ENCODE data around the gene SSRP1.
"Not testable (repeated sequence)": the region's sequence is repeated elsewhere in the genome, so short reads cannot be mapped to it uniquely, and the experiment has no call there.

Gene SSRP1

DNA sequence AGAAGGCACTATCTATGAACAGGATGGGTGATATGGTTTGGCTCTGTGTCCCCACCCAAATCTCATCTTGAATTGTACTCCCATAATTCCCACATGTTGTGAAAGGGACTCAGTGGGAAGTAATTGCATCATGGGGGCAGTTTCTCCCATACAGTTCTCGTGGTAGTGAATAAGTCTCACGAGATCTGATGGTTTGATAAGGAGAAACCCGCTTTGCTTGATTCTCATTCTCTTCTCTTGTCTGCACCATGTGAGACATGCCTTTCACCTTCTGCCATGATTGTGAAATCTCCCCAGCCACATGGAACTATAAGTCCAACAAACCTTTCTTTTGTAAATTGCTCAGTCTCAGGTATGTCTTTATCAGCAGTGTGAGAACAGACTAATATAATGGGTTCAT lies 39.5 kb downstream of the SSRP1 start:
- DNase-seq, result not testable (repeated sequence)

DNA sequence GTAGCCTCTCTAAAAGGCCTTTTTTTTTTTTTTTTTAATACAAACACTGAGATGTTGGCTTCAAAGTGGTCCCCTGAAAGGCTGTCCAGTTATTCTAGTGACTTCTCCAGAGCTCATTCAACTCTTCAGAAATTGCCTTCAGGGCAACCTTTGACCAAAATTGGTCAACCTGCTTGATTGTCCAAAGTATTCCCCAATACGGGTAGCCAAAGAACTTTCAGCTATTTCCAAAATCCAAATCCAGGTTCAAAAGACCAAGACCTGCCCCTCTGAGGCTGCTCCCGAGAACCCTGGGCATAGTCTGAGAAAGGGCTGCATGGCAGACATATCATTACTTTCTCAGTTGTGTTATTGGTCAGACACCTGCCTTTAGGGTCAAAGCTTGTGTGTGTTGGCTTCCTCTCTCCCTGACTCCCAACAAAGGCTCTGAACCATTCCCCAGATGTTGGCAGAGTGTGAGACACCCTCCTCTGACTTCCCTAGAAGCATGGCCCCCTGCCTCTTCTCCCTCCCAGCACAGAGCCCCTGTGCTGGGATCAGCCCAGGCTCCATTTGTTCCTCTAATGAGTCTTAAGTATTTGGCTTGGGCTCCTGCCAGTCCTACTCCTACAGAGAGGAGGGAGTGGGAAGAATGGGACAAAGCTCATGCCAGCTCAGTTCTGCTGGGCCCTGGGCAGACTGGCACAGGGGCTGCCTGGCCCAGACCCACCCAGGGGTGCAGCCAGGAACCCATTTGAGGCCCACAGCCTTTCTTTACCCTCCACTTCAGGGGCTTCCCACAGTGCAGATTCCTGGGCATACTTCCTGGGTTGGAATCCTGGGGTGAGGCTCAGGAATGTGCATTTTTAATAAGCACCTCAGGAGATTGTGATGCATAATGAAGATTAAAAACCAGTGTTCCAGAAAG lies 41.2 kb downstream of the SSRP1 start:
- no peak for DNase-seq

DNA sequence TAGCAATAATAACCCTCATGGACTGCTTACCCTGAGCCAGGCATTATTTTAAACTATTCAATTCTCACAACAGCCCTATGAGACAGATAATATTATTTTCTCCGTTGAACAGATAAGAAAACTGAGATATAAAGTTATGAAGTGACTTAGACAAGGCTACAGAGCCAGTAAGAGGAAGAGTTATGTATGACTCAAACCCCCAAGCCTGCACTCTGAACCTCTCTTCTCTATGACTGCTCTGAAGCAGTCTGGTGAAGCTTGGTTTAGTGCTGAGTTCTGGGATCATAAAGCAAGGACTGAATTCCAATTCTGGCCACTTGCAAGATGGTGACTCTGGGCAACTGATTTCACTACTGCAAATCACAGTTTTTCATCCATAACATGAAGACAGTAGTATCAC lies 45.4 kb downstream of the SSRP1 start:
- no peak for DNase-seq

DNA sequence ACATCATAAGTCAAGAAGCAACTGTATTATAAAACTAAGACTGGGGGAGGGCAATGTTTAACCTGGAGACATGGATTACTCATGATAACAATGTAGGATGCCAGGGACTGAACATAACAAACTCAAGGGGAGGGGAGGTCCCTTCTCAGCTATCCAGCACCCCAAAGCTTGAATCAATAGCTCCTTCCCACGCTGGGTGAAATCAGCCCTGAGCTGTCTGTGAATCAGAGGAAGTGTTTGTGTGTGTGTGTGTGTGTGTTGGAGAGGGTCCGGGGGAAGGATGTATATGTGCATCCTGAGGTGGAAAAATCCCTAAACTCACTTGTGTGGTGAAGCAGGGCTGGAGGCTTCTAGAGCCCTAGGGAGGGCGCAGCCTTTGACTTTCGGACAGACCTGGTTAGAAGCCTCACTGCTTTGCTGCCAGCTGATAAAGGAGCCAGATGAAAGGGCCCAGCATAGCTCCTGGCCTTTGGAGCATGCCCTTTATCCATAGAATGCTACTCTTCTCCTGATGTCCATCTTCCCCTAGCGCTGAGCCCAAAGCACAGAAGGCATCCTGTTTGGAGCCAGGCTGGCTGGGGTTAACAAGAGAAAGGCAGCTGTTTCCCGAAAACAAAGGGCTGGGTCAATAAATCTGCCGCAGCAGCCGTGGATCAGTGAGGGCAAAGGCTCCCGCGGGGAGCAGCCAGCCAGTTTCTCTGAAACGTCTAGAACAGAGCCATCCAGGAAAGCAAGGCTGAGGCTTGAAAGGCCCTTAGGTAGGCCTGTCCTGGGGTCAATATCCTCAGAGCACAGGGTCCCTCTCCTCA lies 46.7 kb downstream of the SSRP1 start:
- no peak for DNase-seq

DNA sequence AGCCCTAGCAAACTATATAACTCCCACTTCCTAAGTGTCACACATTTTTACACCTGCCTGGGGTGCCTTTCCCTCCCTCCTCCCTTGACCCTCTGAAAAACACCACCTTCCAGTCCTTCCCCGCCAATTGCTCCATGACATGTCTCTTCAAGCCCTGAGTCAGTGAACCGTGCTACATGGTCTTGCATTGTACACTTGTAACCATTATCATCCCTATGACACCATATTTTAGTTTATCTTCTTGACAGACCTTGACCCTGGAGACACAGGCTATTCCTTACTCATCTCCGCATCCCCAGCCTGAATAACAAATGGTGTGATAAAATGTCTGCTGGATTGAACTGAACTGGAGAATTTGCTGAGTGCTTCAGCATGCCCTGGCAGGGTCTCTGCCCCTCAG lies 47.8 kb downstream of the SSRP1 start:
- no peak for DNase-seq

DNA sequence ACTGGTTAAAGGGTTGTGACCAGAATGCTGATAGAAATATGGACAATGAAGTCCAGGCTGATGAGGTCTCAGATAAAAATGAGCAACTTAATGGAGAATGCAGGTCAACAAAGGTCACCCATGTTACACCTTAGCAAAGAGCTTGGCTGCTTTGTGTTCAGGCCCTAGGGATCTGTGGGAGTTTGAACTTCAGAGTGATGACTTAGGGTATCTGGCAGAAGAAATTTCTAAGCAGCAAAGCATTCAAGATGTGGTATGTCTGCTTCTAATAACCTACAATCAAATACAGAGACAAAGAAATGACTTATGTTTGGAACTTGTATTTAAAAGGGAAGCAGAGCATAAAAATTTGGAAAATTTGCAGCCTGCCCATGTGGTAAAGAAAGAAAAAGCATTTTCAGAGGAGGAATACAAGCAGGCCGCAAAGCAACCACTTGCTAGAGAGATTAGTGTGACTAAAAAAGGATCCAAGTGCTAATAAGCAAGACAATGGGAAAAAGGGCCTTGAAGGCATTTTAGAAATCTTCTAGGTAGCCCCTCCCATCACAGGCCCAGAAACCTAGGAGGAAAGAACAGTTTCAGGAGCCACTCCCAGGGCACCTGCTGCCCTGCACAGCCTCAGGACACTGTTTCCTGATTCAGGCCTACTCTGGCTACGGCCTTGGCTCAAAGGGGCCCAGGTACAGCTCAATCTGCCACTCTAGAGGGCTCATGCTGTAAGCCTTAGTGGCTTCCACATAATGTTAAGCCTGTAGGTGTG lies 52.3 kb downstream of the SSRP1 start:
- DNase-seq, result no peak

DNA sequence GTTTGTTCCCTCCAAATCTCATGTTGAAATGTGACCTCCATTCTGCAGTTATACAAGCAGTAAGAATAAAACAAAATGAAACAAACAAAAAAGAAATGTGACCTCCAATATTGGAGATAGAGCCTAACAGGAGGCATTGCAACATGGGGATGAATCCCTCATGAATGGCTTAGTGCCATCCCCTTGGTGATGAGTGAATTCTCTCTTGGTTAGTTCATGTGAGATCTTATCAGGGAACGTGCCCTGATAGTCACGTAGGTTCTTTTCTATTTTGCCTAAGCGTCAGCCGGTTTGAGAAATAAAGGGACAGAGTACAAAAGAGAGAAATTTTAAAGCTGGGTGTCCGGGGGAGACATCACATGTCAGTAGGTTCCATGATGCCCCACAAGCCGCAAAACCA lies 54.1 kb downstream of the SSRP1 start:
- DNase-seq, result not testable (repeated sequence)

DNA sequence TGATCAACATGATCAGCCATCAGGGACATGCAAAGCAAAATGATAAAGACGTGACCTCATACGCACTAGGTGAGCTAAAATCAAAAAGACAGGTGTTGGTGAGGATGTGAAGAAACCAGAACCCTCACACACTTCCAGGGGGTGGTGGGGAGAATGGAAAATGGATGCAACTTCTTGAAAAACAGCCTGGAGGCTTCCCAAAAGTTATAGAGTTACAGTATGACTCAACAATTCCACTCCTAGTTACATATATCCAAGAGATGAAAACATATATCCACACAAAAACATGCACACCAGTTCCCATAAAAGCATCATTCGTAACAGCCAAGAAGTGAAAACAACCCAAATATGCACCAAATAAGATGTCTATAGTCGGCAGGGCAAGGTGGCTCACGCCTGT lies 56.6 kb downstream of the SSRP1 start:
- no peak for DNase-seq

DNA sequence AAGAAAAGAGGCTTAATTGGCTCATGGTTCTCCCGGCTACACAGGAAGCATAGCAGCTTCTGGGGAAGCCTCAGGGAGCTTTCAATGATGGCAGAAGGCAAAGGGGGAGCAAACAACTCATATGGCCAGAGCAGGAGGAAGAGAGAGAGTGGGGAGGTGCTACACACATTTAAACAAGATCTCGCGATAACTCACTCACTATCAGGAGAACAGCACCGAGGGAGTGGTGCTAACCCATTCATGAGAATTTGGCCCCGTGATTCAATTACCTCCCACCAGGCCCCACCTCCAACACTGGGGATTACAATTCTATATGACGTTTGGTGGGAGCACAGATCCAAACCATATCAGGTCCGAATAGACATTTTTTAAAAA lies 57.0 kb downstream of the SSRP1 start:
- no peak for DNase-seq

DNA sequence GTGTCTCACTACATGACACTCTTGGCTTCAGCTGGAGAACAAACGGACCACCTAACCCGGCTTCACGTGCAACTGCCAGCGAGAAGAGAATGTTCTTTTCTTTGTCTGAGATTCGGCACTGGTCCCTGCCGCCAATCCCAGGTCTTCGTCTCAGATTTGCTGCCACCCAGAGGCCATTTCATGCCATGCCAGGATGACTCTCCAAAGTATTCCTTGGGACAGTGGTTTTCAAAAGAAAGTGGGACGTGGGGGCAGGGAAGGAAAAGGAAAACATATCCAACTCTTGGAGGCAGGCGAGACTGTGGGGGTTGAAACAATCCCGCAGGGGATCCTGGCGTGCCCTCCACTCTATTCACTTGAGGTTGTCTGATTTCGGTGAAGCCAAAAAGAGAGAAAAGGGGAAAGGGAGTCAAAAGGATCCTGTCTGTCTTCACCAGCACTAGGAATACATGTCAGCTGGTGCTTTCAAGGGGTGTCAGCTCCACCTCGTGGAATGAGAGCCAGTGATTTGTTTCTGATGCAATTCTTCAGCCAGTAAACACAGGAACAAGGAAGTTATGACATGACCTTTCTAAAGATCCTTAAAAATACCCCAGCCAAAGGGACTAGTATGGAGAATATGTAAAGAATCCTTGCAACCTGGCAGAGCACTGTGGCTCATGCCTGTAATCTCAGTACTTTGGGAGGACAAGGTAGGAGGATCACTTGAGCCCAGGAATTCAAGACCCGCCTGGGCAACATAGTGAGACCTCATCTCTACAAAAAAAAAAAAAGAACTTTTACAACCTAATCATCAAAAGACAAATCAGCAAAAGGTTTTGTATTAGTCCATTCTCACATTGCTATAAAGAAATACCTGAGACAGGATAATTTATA lies 57.6 kb downstream of the SSRP1 start:
- peak; percentile 67 for DNase-seq

DNA sequence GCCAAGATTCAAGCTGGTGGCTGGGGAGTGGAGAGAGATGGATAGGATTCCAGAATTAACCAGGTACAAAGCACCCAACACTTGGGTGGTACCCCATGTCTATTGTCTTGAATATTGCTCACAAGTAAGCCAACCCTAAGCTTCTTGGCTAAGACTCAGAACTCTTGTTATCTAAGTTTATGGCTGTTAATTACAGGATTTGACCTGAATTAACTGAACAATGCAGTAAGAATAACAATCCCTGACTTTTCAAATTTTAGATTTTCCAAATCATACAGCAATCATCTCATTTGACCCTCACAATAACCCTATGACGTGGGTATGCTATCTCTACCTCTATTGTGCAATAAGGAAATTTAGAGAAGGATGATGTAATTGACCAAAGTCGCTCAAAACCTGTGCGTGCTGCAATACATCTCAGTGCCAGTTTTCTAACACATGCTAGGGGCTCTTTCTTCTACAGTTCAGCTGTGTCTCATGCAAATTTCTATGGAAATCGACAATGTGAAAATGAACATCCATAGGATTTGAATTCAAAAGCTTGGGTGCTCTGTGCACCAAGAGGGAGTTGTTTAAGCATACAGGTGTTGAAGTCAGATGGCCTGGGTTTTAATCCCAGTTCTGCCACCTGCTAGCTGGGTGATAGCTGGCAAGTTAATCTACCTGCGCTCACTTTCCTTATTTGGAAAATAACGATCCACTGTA lies 58.6 kb downstream of the SSRP1 start:
- no peak for DNase-seq

DNA sequence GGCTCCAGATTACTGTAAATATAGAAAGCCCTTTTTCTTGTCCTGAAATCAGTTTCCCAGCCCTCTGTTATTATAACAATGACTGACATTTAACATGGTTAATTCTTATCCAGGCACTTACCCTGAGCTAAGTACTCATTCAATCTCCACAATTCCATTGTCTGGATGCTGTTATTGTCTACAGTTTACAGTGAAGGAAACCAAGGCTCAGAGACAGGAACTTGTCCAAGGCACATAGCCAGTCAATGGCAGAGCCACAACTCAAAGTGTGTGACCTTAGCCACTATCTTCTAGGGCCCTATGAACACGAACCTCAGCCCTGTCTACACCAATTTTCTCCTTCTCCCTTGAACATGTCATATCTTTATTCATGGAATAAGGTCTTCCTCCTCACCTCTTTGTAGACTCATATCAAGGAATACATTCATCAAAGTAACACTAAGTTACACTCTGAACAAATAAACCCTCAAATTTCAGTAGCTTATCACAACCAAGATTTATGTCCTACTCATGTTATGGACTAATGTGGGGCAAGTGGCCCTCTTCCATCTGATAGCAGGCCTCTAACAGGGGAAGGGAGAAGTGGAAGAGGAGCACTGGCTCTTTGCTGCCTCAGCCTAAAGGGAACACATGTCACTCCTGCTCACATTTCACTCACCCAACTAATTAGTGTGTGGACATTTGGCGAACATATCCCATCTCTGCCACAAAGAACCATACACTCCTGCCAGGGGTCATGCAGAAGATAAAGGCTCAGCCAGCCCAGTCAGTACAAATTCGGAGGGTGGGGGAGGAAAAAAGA lies 59.3 kb downstream of the SSRP1 start:
- DNase-seq, result no peak
